Naive B cell (primary cell): ENCODE measurements around the gene PARP16. TPM values are rescaled to one million over a fixed set of nuclear protein-coding genes. Genes with fewer than 3 reads are reported as not detected.

Experiments
- ATAC-seq, 2 donors: fragments of 150-1000 bp; cut with Tn5 transposase; 2 replicates each; pipeline ENCODE4 v1.10.0; 2021; ENCODE audit warnings: low read depth in 2 of 2, mild to moderate bottlenecking in 2 of 2, moderate library complexity in 2 of 2
- DNase-seq: peaks from one replicate; pipeline ENCODE4 v3.0.0; 2022
- H3K27ac Mint-ChIP-seq, 6 donors: one replicate each; pipeline ENCODE4 v1.8.0; 2020 to 2022; ENCODE audit warnings: mild to moderate bottlenecking in 6 of 6, mixed read lengths in 6 of 6, moderate library complexity in 5 of 6, inconsistent platforms in 2 of 6
- H3K27me3 Mint-ChIP-seq, 3 donors: one replicate each; pipeline ENCODE4 v1.8.0; 2021 to 2022; ENCODE audit warnings: mixed read lengths in 3 of 3, mild to moderate bottlenecking in 1 of 3
- H3K36me3 Mint-ChIP-seq, 2 donors: one replicate each; pipeline ENCODE4 v1.8.0; 2020 to 2022; ENCODE audit warnings: mixed read lengths in 2 of 2, inconsistent platforms in 1 of 2, mild to moderate bottlenecking in 1 of 2
- H3K4me1 Mint-ChIP-seq, 3 donors: one replicate each; pipeline ENCODE4 v1.8.0; 2020 to 2022; ENCODE audit warnings: mixed read lengths in 3 of 3, inconsistent platforms in 1 of 3, mild to moderate bottlenecking in 1 of 3, moderate library complexity in 1 of 3
- H3K4me3 Mint-ChIP-seq, 8 donors: one replicate each; pipeline ENCODE4 v1.8.0; 2020 to 2022; ENCODE audit warnings: mild to moderate bottlenecking in 8 of 8, mixed read lengths in 8 of 8, moderate library complexity in 8 of 8, inconsistent platforms in 2 of 8
- H3K9me3 Mint-ChIP-seq, 7 donors: one replicate each; pipeline ENCODE4 v1.8.0; 2020 to 2022; ENCODE audit warnings: mixed read lengths in 7 of 7, mild to moderate bottlenecking in 5 of 7, inconsistent platforms in 2 of 7, moderate library complexity in 1 of 7
- polyA plus RNA-seq, 6 donors: library from polyadenylated mRNA; unstranded; fragments of 300-500 nt; fragmentation: Illumina TruSeq; gene quantifications; one replicate each; pipeline ENCODE4 v1.2.3, GENCODE V29; 2021; ENCODE audit warnings: low read depth in 6 of 6

The PARP16 gene
- polyA plus RNA-seq, 6 donors from 2014 or later: 18.6 to 32.9 (median 27.6) TPM

GRCh38 chr15:65328506-65329287 lies 42.0 kb upstream of the PARP16 start:
- H3K36me3 Mint-ChIP-seq: no peaks in the 10 kb centered on the region
- H3K27me3 Mint-ChIP-seq: peaks cover 5 to 38% (median 15%) of the 10 kb centered on the region in 3 donors
- H3K4me3 Mint-ChIP-seq: no peak overlapping the region
- H3K9me3 Mint-ChIP-seq: no peaks in the 10 kb centered on the region
- ATAC-seq: no peak
- peaks cover 6 to 9% (median 8%) of the 10 kb centered on the region in 3 donors for H3K4me1 Mint-ChIP-seq
- no peak overlapping the region for H3K27ac Mint-ChIP-seq
- DNase-seq: no peak

GRCh38 chr15:65327651-65328393 lies 41.1 kb upstream of the PARP16 start:
- Mint-ChIP-seq H3K4me1 (peaks cover 6 to 9% (median 8%) of the 10 kb centered on the region in 3 donors), H3K27ac (no peak overlapping the region), H3K4me3 (no peak overlapping the region), H3K27me3 (peaks cover 5 to 40% (median 16%) of the 10 kb centered on the region in 3 donors), H3K9me3 (no peaks in the 10 kb centered on the region), H3K36me3 (no peaks in the 10 kb centered on the region)
- DNase-seq (no peak), ATAC-seq (peak; percentile 46 to 54)

- Mint-ChIP-seq H3K27ac (no peak overlapping the region), H3K9me3 (no peaks in the 10 kb centered on the region), H3K4me1 (peaks cover 6 to 9% (median 8%) of the 10 kb centered on the region in 3 donors), H3K4me3 (no peak overlapping the region), H3K36me3 (no peaks in the 10 kb centered on the region), H3K27me3 (peaks cover 5 to 43% (median 23%) of the 10 kb centered on the region in 3 donors)
- ATAC-seq (no peak), DNase-seq (no peak)
Observed at GRCh38 chr15:65326818-65327217, 40.1 kb upstream of the PARP16 start.

GRCh38 chr15:65326117-65326526 lies 39.4 kb upstream of the PARP16 start:
- Mint-ChIP-seq H3K4me1 (peaks cover 6 to 9% (median 8%) of the 10 kb centered on the region in 3 donors), H3K27ac (no peak overlapping the region), H3K9me3 (no peaks in the 10 kb centered on the region), H3K27me3 (peaks cover 7 to 44% (median 21%) of the 10 kb centered on the region in 3 donors), H3K36me3 (no peaks in the 10 kb centered on the region), H3K4me3 (no peak overlapping the region)
- ATAC-seq (no peak), DNase-seq (no peak)

GRCh38 chr15:65323071-65323511 lies 36.4 kb upstream of the PARP16 start:
- DNase-seq (no peak), ATAC-seq (no peak)
- no peak overlapping the region for H3K27ac Mint-ChIP-seq
- no peaks in the 10 kb centered on the region for H3K36me3 Mint-ChIP-seq
- no peaks in the 10 kb centered on the region for H3K9me3 Mint-ChIP-seq
- no peak overlapping the region for H3K4me3 Mint-ChIP-seq
- peaks cover 9 to 56% (median 17%) of the 10 kb centered on the region in 3 donors for H3K27me3 Mint-ChIP-seq
- H3K4me1 Mint-ChIP-seq: peaks cover 5 to 12% (median 7%) of the 10 kb centered on the region in 3 donors

- Mint-ChIP-seq H3K9me3 (no peaks in the 10 kb centered on the region), H3K27ac (peak overlapping the region in 2 of 6 donors; percentile 4 to 53), H3K36me3 (no peaks in the 10 kb centered on the region), H3K4me3 (no peak overlapping the region), H3K4me1 (peaks cover 0 to 5% (median 3%) of the 10 kb centered on the region in 3 donors), H3K27me3 (peaks cover 5 to 37% (median 17%) of the 10 kb centered on the region in 3 donors)
- peak; percentile 61 for DNase-seq
- ATAC-seq: peak; percentile 97 to 99
Observed at GRCh38 chr15:65318870-65319356, 32.2 kb upstream of the PARP16 start.

- Mint-ChIP-seq H3K27ac (no peak overlapping the region), H3K4me3 (peak overlapping the region in 1 of 8 donors; percentile 48), H3K4me1 (no peaks in the 10 kb centered on the region), H3K9me3 (no peaks in the 10 kb centered on the region), H3K27me3 (peaks cover 0 to 9% (median 0%) of the 10 kb centered on the region in 3 donors), H3K36me3 (no peaks in the 10 kb centered on the region)
- DNase-seq (no peak), ATAC-seq (no peak)
Observed at GRCh38 chr15:65312400-65312916, 25.8 kb upstream of the PARP16 start.

- no peaks in the 10 kb centered on the region for H3K36me3 Mint-ChIP-seq
- no peaks in the 10 kb centered on the region for H3K4me1 Mint-ChIP-seq
- H3K4me3 Mint-ChIP-seq: no peak overlapping the region
- DNase-seq (no peak), ATAC-seq (no peak)
- no peaks in the 10 kb centered on the region for H3K9me3 Mint-ChIP-seq
- peaks cover 0 to 9% (median 0%) of the 10 kb centered on the region in 3 donors for H3K27me3 Mint-ChIP-seq
- H3K27ac Mint-ChIP-seq: no peak overlapping the region
Observed at GRCh38 chr15:65311760-65312159, 25.1 kb upstream of the PARP16 start.

GRCh38 chr15:65310431-65311137 lies 23.9 kb upstream of the PARP16 start:
- H3K4me3 Mint-ChIP-seq: no peak overlapping the region
- DNase-seq (no peak), ATAC-seq (no peak)
- H3K27ac Mint-ChIP-seq: no peak overlapping the region
- peaks cover 0 to 9% (median 0%) of the 10 kb centered on the region in 3 donors for H3K27me3 Mint-ChIP-seq
- no peaks in the 10 kb centered on the region for H3K36me3 Mint-ChIP-seq
- H3K9me3 Mint-ChIP-seq: no peaks in the 10 kb centered on the region
- H3K4me1 Mint-ChIP-seq: peaks cover 0 to 4% (median 3%) of the 10 kb centered on the region in 3 donors

GRCh38 chr15:65309882-65310418 lies 23.3 kb upstream of the PARP16 start:
- no peak for DNase-seq
- ATAC-seq: no peak
- H3K36me3 Mint-ChIP-seq: no peaks in the 10 kb centered on the region
- no peak overlapping the region for H3K4me3 Mint-ChIP-seq
- peaks cover 0 to 9% (median 0%) of the 10 kb centered on the region in 3 donors for H3K27me3 Mint-ChIP-seq
- H3K4me1 Mint-ChIP-seq: peaks cover 3 to 6% (median 5%) of the 10 kb centered on the region in 3 donors
- H3K9me3 Mint-ChIP-seq: no peaks in the 10 kb centered on the region
- peak overlapping the region in 1 of 6 donors; percentile 39 for H3K27ac Mint-ChIP-seq

GRCh38 chr15:65307978-65308377 lies 21.3 kb upstream of the PARP16 start:
- no peak for ATAC-seq
- Mint-ChIP-seq H3K27me3 (peaks cover 0 to 9% (median 0%) of the 10 kb centered on the region in 3 donors), H3K27ac (no peak overlapping the region), H3K4me1 (peaks cover 9 to 15% (median 14%) of the 10 kb centered on the region in 3 donors), H3K4me3 (no peak overlapping the region), H3K36me3 (no peaks in the 10 kb centered on the region), H3K9me3 (peaks cover 0 to 4% (median 0%) of the 10 kb centered on the region in 7 donors)
- DNase-seq: no peak

- H3K9me3 Mint-ChIP-seq: peaks cover 0 to 4% (median 0%) of the 10 kb centered on the region in 7 donors
- H3K36me3 Mint-ChIP-seq: no peaks in the 10 kb centered on the region
- no peak for DNase-seq
- peak overlapping the region in 1 of 8 donors; percentile 64 for H3K4me3 Mint-ChIP-seq
- H3K4me1 Mint-ChIP-seq: peaks cover 12 to 15% (median 14%) of the 10 kb centered on the region in 3 donors
- H3K27me3 Mint-ChIP-seq: no peaks in the 10 kb centered on the region
- H3K27ac Mint-ChIP-seq: peak overlapping the region in 2 of 6 donors; percentile 5 to 100
- no peak for ATAC-seq
Observed at GRCh38 chr15:65306551-65306950, 19.9 kb upstream of the PARP16 start.
